HG03196 (cell line): ENCODE results near the gene WBP11.
"Not testable (repeated sequence)": the region's sequence is repeated elsewhere in the genome, so short reads cannot be mapped to it uniquely, and the experiment has no call there.

Experiments used
- ATAC-seq: cut with Tn5 transposase; IDR thresholded peaks from one replicate; pipeline ENCODE4 v1.9.1; 2021; ENCODE audit not compliant: unreplicated experiment

WBP11 gene

DNA sequence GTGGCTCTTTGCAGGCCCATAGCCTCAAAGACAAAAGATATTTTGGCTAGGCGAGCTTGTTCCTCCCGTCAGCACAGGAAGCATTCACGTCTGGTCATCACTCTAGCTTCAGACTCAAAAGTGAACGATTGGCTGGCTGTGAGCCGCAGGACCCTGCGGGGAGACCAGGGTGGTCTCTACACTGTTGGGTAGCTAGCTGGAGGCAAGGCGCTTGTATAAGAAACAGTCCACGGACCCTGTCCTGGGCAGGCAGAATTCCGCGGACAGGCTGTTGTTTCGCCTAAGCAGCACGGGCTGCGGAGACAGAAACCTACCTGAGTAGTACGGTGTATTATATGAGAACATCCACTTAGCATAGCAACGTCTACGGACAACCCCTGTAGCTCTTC, 29.6 kb downstream of the WBP11 start:
- ATAC-seq, result no peak

DNA sequence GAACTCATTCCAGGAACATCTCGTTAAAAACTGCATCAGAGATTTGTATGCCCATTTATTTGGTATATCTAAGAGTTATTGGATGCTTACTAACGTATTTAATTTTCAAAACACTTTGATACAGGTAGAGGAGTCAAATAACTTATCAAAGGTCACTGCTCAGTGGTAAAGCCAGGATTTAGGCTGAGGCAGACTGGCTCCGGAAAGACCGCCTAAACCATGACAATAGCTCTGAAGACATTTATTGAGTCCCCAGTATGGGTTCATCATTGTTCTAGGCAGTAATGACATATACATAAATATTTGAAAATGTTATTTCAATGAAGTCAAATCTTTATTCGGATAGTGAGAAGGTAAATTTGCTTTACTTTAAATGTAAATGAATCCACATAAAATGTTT, 30.3 kb downstream of the WBP11 start:
- ATAC-seq, result no peak

DNA sequence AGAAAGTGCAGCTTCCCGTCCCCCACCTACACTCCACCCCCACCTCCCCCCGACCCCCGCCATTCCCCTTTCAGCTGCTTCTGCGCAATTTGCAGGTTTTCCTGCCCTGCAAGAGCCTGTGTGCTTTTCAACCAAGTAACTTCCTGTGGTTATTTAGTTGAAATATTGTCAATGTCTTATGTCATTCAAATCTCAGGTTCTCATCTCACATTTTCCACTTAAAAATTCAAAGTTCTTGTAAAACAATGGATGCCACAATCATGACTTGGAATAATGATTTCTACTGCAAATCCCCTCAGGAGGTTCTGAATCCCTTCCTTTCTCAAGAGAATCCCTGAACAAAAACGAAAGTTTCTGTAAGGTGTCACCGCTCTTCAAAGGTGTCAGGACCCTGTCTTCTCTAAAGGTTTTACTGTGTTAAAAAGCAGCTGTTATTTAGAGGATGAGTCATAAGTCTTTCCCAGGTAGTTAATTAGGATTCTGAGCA, 31.6 kb downstream of the WBP11 start:
- no peak for ATAC-seq

DNA sequence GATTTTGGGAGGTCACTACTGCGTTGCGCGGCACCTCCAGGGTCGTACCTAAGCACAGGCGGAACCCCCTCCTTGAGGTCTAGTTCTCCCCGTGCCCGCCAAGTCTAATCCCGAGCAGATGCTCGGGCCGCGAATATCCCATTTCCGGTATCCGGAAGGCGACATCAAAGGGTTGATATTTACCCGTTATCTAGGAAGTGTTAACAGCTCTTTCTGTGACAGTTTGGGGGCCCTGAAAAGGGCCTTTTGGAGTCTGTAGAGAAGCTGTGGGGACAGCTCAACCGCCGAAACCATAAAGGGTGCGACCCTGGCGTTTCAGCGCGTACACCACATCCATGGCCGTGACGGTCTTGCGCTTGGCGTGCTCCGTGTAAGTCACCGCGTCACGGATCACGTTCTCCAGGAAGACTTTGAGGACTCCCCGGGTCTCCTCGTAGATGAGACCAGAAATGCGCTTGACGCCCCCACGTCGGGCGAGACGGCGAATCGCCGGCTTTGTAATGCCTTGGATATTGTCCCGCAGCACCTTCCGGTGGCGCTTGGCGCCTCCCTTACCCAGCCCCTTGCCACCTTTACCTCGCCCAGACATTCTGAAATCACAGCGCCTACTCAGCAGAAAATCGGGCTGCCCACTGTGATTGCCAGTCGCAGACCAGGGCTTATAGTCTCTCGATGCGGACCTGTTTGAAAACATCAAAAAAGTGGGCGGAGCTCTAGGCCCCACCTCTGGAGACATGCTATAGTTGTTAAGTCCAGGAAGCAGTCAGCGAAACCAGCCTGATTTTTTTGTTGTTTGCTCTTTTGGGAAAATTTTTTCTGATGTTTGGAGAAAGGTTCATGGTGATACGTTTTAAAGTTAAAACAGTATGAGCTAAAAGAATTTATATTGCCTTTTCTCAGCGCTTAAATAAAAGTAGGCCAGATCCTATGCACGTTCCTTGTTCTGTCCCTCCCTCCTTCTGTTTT, 32.5 kb downstream of the WBP11 start:
- ATAC-seq, result peak; percentile 31

DNA sequence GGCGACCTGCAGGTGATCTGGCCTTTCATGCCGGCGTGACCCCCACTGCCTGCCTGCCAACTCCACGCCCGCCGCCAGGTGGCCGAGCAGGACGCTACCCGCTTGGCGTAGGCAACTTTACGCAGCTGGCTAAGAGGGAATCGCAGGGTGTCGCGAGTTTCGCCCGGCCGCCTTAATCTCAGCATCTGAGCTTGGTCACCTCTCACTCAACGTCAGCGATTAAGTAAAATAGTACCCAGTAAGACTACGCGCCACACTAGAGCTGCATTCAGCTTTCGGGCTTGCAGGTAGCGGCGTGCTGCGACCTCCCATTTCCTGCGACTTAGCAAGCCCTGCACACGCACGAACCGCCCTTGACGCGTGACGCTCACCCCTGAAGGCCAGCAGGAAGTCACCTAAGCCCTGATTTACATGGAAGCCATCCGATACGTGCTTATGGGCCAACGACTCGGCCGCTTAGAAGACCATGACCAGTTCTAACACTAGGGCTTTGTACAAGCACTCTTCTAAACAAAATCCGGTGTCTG, 33.2 kb downstream of the WBP11 start:
- peak; percentile 40 for ATAC-seq

DNA sequence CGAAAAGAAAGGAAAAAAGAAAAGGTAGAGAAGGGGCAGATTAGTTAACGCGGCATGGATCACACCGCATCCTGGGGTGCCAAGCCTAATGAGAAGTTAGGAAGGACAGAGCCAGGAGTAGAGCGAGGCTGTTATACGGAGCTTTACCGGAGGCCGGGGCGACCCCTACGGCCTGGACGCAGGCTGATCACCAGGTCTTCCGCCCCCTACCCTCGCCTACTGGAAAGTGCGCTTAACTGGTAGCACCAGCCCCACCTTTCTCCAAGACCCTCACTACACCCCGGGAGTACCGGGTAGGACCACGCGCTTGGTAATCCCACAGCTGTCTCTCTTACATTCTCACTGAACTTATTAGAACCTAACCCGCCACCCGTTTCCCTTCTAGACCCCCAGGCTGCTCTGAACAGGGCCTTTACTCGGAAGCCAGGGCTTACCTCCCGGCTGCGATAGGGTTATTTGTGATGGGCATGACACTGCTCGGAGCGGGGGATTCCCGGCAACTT, 33.8 kb downstream of the WBP11 start:
- ATAC-seq, result no peak

DNA sequence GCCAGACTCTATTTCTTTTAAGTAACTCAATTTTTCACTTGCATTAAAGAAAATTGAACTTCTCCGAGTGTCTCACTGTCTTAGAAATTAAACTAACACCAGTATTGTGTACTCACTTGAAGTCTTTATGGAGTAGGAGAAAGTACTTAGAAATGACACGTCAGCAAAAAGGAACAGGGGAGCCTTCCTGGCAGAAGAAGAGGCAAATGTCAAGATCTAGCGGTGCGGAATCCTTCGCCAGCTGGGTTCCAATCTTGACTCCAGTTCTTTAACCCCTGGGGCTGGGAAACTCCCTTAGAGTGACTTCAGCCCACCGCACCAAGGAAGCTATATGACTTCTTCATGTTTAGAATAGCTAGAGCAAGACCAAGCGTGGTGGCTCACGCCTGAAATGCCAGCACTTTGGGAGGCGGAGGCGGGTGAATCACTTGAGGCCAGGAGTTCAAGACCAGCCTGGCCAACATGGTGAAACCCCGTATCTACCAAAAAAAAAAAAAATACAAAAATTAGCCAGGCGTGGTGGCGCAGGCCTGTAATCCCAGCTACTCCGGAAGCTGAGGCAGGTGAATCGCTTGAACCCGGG, 34.4 kb downstream of the WBP11 start:
- no peak for ATAC-seq

DNA sequence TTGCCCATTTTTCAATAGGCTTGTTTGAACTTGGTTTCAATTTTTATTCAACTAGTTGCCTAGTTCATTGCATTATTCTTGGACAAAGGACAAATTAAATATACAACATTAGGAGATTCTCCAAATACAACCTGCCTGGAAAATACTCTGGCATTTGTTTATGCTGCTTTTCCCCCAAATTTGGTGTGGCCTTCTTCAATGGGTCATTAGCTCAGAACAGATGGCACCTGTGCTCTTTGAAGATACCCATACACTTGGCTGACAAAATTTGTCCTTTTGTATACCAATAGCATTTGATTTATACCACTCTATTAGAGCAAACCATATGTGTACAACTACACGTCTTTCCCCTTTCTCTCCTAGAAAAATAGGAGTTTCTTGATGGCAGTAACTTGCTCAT, 35.7 kb downstream of the WBP11 start:
- ATAC-seq, result no peak

DNA sequence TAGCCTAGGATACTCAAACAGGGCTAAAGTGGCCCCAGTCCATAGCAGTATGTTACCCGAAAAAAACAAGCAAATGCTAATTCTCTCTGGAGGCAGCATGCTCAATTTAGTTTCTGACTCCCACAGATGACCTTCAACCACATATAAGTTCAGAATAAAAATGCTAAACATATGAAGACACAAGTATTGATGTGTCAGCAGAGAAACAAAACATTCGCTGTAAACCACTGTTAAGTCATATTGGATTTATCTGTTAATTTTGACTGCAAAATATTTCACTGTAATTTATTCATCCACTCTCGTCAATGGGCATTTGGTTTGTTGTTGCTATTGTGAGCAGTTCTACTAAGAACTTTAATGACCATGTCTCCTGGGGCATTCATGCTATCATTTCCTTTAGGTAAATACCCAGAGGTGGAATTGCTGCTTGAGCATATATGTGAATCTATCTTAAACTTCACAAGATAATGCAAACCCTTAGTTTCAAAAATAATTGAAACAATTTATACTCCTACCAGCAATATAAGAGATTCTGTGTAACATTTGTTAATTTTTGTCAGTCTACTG, 36.5 kb downstream of the WBP11 start:
- ATAC-seq, result no peak

DNA sequence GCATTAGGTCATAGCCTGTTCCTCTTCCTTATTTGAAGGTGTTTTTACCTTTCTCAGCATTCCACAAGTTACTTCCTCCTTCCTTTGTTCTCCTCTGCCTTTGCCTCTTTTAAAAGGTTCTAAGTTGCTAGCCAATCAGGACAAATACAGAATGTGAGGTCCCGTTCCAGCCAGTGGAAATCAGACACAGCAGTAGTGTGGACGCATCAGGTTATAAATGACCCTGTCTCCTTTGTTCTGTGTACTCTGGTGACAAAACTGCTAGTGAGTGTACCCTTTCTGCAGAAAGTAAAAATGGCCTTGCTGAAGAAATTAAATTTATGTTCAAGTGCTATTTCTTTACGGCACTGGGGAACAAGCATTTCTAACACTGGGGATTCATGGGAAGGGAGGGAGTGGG, 37.3 kb downstream of the WBP11 start:
- ATAC-seq, result not testable (repeated sequence)

DNA sequence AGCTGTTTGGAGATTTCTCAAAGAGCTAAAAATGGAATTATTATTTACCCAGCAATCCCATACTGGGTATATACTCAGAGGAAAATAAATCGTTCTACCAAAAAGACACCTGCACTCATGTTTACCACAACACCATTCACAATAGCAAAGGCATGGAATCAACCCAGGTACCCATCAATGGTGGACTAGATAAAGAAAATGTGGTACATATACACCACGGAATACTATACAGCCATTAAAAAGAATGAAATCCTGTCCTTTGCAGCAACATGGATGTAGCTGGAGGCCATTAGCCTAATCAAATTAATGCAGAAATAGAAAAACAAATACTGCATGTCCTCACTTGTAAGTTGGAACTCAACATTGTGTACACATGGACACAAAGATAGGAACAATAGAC, 37.9 kb downstream of the WBP11 start:
- no peak for ATAC-seq

DNA sequence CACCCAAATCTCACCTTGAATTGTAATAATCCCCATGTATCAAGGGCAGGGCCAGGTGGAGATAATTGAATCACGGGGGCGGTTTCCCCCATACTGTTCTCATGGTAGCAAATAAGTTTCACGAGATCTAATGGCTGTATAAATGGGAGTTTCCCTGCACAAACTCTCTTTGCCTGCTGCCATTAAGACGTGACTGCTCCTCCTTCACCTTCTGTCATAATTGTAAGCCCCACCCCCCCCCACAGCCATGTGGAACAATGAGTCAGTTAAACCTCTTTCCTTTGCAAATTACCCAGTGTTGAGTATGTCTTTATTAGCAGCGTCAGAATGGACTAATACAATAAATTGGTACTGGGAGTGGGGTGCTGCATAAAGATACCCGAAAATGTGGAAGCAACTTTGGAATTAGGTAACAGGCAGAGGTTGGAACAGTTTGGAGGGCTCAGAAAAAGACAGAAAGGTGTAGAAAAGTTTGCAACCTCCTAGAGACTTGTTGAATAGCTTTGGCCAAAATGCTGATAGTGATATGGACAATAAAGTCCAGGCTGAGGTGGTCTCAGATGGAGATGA, 43.5 kb downstream of the WBP11 start:
- not testable (repeated sequence) for ATAC-seq

DNA sequence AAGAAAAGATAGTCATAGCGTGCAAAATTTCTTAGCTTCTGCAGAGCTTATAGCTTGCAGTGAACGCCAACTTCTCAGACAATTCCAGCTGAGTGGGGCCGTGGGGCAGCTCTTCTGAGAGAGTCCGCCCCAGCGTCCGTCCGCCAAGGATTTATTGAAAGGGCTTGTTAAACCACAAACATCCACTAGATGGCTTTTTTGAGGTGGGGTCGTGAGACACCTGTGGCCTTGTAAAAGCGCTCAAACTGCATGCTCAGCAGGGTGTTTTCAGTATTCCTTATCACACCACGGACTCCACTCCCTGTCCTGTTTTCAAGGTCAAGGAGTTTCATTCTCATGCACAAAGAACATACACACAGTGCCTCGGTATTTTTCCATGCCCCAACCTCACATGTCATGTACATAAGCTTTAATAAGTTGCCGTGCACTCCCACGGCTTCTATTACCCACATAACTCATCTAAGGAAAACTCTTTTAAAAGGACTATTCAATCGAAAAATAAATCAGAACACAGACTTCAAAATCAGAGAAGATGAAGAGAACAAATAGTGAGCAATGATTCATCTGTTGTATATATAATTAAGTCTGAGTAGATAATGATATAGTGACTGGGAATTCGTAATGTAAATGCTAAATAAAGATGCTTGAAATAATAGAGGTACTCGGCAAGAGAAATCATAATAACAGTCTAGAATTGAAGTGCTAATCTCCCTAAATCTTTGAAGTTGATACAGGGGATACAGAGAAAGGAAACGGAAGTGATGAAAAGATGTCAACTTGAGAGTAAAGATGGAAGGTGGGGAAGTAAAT, 46.7 kb downstream of the WBP11 start:
- ATAC-seq, result no peak

DNA sequence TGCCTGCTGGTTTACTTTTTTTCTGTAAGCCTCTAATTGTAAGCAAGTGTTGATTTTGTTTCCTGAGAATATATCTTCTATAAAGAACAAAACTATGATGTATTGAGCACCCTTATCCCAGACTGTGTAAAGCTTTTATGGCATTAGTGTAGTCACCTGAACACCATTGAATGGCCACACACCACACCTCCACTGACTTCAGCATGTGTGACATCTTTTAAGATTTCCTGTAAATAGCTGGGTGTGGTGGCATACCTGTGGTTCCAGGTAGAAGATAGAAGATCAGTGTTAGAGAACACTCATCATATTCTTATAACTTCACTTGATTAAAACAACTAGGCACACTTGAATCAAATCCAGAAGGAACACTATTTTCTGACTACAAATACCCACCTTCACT, 51.3 kb downstream of the WBP11 start:
- no peak for ATAC-seq

DNA sequence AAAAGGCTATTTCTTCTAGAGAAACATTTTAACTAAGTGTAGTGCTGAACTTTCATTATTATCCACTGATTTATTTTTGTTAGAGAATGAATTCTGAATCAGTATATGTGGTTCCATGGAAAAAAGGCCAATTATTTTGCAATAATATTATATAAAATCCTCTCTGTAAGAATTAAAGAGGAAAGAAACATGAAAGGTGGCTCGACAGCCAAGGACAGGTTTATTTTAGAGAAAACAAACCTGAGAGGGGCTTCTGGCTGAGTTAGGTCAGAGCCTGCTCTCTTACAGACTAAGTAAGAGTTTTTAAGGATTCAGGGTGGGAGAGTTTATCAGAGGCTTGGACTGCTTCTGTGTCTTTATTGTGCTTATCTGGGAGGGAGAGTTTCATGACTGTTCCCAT, 60.2 kb downstream of the WBP11 start:
- no peak for ATAC-seq

DNA sequence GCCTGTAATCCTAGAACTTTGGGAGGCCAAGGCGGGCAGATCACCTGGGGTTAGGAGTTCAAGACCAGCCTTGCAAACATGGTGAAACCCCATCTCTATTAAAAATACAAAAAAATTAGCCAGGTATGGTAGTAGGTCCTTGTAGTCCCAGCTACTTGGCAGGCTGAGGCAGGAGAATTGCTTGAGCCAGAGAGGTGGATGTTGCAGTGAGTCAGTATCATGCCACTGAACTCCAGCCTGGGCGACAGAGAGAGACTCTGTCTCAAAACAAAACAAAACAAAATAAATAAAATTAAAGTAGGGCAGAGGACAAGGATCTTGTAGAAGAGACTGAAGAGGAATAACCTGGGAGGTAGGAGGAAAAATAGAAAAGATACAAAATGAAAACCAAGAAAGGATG, 61.3 kb downstream of the WBP11 start:
- ATAC-seq, result no peak

DNA sequence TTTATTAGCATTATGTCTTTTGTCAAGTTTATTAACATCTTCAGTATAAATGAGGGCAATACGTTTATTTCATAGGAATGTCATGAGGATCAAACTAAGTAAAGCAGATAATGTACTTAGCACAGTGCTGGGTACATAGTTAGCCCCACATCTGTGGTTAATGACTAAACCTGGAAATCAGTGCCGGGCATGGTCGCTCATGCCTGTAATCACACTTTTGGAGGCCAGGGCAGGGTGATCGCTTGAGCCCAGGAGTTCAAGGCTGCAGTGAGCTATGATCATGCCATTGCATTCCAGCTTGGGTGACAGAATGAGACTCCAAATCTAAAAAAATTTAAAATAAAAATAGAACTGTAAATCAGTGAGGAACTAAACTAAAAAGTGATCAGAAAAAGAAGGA, 62.1 kb downstream of the WBP11 start:
- no peak for ATAC-seq

DNA sequence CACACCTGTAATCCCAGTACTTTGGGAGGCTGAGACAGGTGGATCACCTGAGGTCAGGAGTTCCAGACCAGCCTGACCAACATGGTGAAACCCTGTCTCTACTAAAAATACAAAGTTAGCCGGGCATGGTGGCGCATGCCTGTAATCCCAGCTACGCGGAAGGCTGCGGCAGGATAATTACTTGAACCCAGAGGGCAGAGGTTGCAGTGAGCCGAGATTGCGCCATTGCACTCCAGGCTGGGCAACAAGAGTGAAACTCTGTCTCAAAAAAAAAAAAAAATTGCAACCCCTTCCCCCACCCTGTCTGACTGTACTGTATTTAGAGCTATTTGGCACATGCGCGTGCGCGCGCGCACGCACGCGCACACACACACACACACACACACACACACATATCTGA, 66.8 kb downstream of the WBP11 start:
- not testable (repeated sequence) for ATAC-seq
